Fibroblast of lung (primary cell): ENCODE results near the gene NUDC. TPM values are rescaled to one million over a fixed set of nuclear protein-coding genes. Genes with fewer than 3 reads are reported as not detected.
A peak's percentile ranks its signal among the peaks of the same experiment; 100 is the strongest.

Experiments used
- DNase-seq, 2 donors: peaks; one replicate each; pipeline versions ENCODE4 v3.0.0 to v3.0.0-alpha.2; 2010; ENCODE audit warnings: low read depth in 2 of 2
- H2AFZ ChIP-seq: 2 replicates; pipeline ENCODE4 v1.5.1; 2012; ENCODE audit warnings: low read length, control low read depth, inconsistent platforms
- H3K27ac ChIP-seq: 2 replicates; pipeline ENCODE4 v1.5.1; 2011; ENCODE audit warnings: low read length, control low read depth; ENCODE audit not compliant: insufficient read depth
- H3K27me3 ChIP-seq: 2 replicates; pipeline ENCODE4 v1.5.1; 2011; ENCODE audit warnings: mild to moderate bottlenecking, low read length; ENCODE audit not compliant: control insufficient read depth, insufficient read depth
- H3K36me3 ChIP-seq: 2 replicates; pipeline ENCODE4 v1.5.1; 2011; ENCODE audit warnings: low read length; ENCODE audit not compliant: control insufficient read depth, insufficient read depth
- H3K4me1 ChIP-seq: 2 replicates; pipeline ENCODE4 v1.5.1; 2011; ENCODE audit warnings: low read length; ENCODE audit not compliant: control insufficient read depth, insufficient read depth; ENCODE audit errors: extremely low read depth
- H3K4me2 ChIP-seq: 2 replicates; pipeline ENCODE4 v1.5.1; 2011; ENCODE audit warnings: low read length, control low read depth; ENCODE audit not compliant: insufficient read depth; ENCODE audit errors: extremely low read depth
- H3K4me3 ChIP-seq, 4 experiments: fragments of 200-600 bp in 1 of 4; sonication (generic) in 1 of 4; replicated peaks in 1 of 4; 2 replicates each; pipeline ENCODE4 v1.5.1; 2011 to 2016; ENCODE audit warnings: low read length in 4 of 4, low read depth in 3 of 4, mild to moderate bottlenecking in 3 of 4, control low read depth in 2 of 4, inconsistent platforms in 1 of 4, mixed read lengths in 1 of 4; ENCODE audit not compliant: insufficient read depth in 1 of 4; ENCODE audit errors: control extremely low read depth in 1 of 4
- H3K79me2 ChIP-seq: 2 replicates; pipeline ENCODE4 v1.5.1; 2012; ENCODE audit warnings: mild to moderate bottlenecking, low read length, inconsistent platforms; ENCODE audit not compliant: control insufficient read depth, insufficient read depth
- H3K9ac ChIP-seq: 2 replicates; pipeline ENCODE4 v1.5.1; 2011; ENCODE audit warnings: mild to moderate bottlenecking, low read length, control low read depth; ENCODE audit not compliant: insufficient read depth
- H3K9me3 ChIP-seq: 2 replicates; pipeline ENCODE4 v1.5.1; 2012; ENCODE audit warnings: low read depth, low read length; ENCODE audit not compliant: control insufficient read depth, insufficient read depth
- H4K20me1 ChIP-seq: 2 replicates; pipeline ENCODE4 v1.5.1; 2011; ENCODE audit warnings: low read length; ENCODE audit not compliant: control insufficient read depth, insufficient read depth; ENCODE audit errors: extremely low read depth
- CTCF ChIP-seq, 2 donors: IDR thresholded peaks in 1 of 2; conservative IDR thresholded peaks in 1 of 2; 1 replicate in 1 of 2; 2 replicates in 1 of 2; pipeline ENCODE4 v1.5.1; 2011 to 2012; ENCODE audit warnings: low read length in 2 of 2, control low read depth in 1 of 2, inconsistent platforms in 1 of 2, low read depth in 1 of 2, mild to moderate bottlenecking in 1 of 2
- EZH2 ChIP-seq: IDR thresholded peaks from 2 replicates; pipeline ENCODE4 v1.5.1; 2012; ENCODE audit warnings: low read length, control low read depth, mild to moderate bottlenecking; ENCODE audit errors: missing control alignments
- polyA plus RNA-seq, 2 donors: library from polyadenylated mRNA; depleted of rRNA in 1 of 2; stranded (reverse) in 1 of 2; unstranded in 1 of 2; fragments of >200 nt; gene quantifications; 2 replicates each; pipeline ENCODE4 v1.2.1, GENCODE V29; 2011 to 2012; ENCODE audit warnings: missing spikeins in 1 of 2
- total RNA-seq: library from RNA; depleted of rRNA; stranded (reverse); fragments of >200 nt; gene quantifications from 2 replicates; pipeline ENCODE4 v1.2.1, GENCODE V29; 2014

NUDC gene
- total and polyA plus RNA-seq, 2 donors (not counting 1 experiment from before 2014, with no cell fraction given), result 21.5 to 41.5 TPM

GRCh38 chr1:26923711-26924110 is 2.2 kb downstream of the NUDC start:
- Histone ChIP-seq H3K4me3 (no peak overlapping the region), H4K20me1 (peaks cover 2% of the 10 kb centered on the region), H2AFZ (no peak overlapping the region), H3K36me3 (peaks cover 6% of the 10 kb centered on the region), H3K79me2 (peaks cover 33% of the 10 kb centered on the region), H3K27me3 (no peaks in the 10 kb centered on the region), H3K4me2 (no peak overlapping the region), H3K27ac (no peak overlapping the region), H3K9me3 (no peaks in the 10 kb centered on the region), H3K4me1 (peaks cover 2% of the 10 kb centered on the region), H3K9ac (no peak overlapping the region)
- TF ChIP-seq CTCF (conservative IDR thresholded peaks at IDR 0.05 in 1 of 2, IDR thresholded peaks at IDR 0.05 in 1 of 2; ENCODE audit: low read depth in 1 of 2, low read length in 2 of 2), result no peak
- no peak for TF ChIP-seq EZH2
- peak in 1 of 2 donors; percentile 20 for DNase-seq

DNA sequence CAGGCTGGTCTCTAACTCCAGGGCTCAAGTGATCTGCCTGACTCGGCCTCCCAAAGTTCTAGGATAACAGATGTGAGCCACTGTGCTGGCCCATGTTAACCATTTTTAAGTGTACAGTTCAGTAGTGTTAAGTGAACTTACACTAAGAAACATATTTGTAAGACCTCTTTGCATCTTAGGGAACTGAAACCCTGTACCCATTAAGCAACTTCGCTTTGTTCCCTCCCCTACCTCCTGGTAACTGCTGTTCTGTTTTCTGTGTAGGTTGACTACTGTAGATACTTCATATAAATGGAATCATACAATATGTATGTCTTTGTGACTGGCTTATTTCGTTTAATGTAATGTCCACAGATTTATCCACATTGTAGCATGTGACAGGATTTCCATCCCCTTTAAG is 11.0 kb downstream of the NUDC start:
- no peak for DNase-seq
- H3K9me3 ChIP-seq, result no peaks in the 10 kb centered on the region
- no peaks in the 10 kb centered on the region for H3K4me1 ChIP-seq
- H3K9ac ChIP-seq, result no peak overlapping the region
- H3K79me2 ChIP-seq, result peaks cover 6% of the 10 kb centered on the region
- no peak overlapping the region for H3K4me2 ChIP-seq
- peaks cover 11% of the 10 kb centered on the region for H3K36me3 ChIP-seq
- no peak for TF ChIP-seq EZH2
- no peak overlapping the region for H2AFZ ChIP-seq
- no peaks in the 10 kb centered on the region for H3K27me3 ChIP-seq
- H4K20me1 ChIP-seq, result no peaks in the 10 kb centered on the region
- H3K27ac ChIP-seq, result no peak overlapping the region
- H3K4me3 ChIP-seq, result no peak overlapping the region

- H3K27ac ChIP-seq, result no peak overlapping the region
- H3K4me3 ChIP-seq, result no peak overlapping the region
- H3K4me1 ChIP-seq, result no peaks in the 10 kb centered on the region
- no peak overlapping the region for H2AFZ ChIP-seq
- no peaks in the 10 kb centered on the region for H3K9me3 ChIP-seq
- no peaks in the 10 kb centered on the region for H3K27me3 ChIP-seq
- H4K20me1 ChIP-seq, result no peaks in the 10 kb centered on the region
- no peak for TF ChIP-seq CTCF (conservative IDR thresholded peaks at IDR 0.05 in 1 of 2, IDR thresholded peaks at IDR 0.05 in 1 of 2; ENCODE audit: low read depth in 1 of 2, low read length in 2 of 2)
- no peak for TF ChIP-seq EZH2
- H3K9ac ChIP-seq, result no peak overlapping the region
- no peak overlapping the region for H3K4me2 ChIP-seq
- no peak for DNase-seq
- H3K79me2 ChIP-seq, result peaks cover 13% of the 10 kb centered on the region
- H3K36me3 ChIP-seq, result peaks cover 13% of the 10 kb centered on the region
These were observed 15.3 kb downstream of the NUDC start for GRCh38 chr1:26936823-26937222.
